ENCODE data around the gene FPR1. TPM values are rescaled to one million over a fixed set of nuclear protein-coding genes. Genes with fewer than 3 reads are reported as not detected.

FPR1 gene
- total and polyA plus RNA-seq, 2 of the 4 experiments (the other 2 are of a cell fraction) = not detected

DNA sequence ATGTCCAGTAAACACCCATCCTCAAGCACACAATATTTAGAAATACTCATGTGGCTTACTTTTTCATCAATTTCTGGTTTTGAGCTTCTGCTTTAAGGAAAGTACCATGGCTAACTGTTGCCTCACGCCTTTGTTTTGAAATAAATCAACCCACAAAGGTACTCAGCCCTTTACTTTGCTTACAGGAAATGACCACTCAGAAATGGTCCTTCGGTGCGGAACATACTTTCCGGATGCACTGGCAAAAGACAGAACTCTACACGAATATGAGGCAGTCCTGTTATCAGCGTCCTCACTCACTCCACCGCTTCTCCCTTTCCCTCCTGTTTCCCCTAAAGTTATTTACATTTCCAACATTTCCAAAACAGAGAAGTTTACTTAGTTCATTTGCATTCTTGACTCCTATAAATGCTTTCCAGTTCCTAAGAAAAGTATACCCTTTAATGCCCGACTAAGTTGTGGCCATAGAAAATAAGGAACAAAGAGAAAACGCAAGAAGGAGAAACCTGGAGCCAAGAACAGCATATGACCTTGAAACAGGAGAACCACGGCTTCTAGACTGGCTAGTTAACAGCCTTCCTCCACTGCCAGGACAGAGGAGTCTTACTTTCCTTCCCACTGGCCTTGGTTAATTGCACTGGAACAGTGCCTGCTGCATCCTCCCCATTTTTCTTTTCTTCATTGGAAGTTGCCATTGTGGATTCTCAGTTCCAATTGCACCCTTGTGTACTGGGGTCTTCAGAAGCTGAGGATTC lies 19.9 kb upstream of the FPR1 start:
- BruUV-seq (replicated peaks) = no TSS peak
- Histone ChIP-seq H4K91ac (ENCODE audit: insufficient read depth, low read depth, low read length) (no peak overlapping the region), H3K9me1 (ENCODE audit: insufficient read depth, low read length) (no peaks in the 10 kb centered on the region), H3K4me1 (ENCODE audit: control insufficient read depth, insufficient read depth, low read length) (no peaks in the 10 kb centered on the region), H3K23ac (ENCODE audit: low read depth, low read length) (no peak overlapping the region), H4K8ac (ENCODE audit: low read depth in 2 of 2, low read length in 2 of 2) (no peak overlapping the region), H3K4ac (ENCODE audit: low read depth, low read length) (no peak overlapping the region), H2BK120ac (ENCODE audit: low read depth, low read length) (no peak overlapping the region), H2BK5ac (ENCODE audit: low read depth, low read length, poor library complexity, severe bottlenecking) (no peak overlapping the region), H4K5ac (ENCODE audit: low read depth, low read length) (no peak overlapping the region), H3K4me3 (ENCODE audit: insufficient read depth, low read depth, low read length) (no peak overlapping the region), H3K9me3 (ENCODE audit: control insufficient read depth, insufficient read depth, low read length) (no peaks in the 10 kb centered on the region), H3K27ac (ENCODE audit: insufficient read depth, low read length) (no peak overlapping the region), H3K36me3 (ENCODE audit: control insufficient read depth, insufficient read depth, low read length) (no peaks in the 10 kb centered on the region), H3K18ac (ENCODE audit: low read depth, low read length) (no peak overlapping the region), H4K20me1 (ENCODE audit: insufficient read depth, low read length) (no peaks in the 10 kb centered on the region), H2AK9ac (replicated peaks; ENCODE audit: low read depth, low read length, poor library complexity) (no peak overlapping the region), H2BK15ac (ENCODE audit: low read depth, low read length) (no peak overlapping the region), H2BK20ac (ENCODE audit: low read depth, low read length) (no peak overlapping the region), H3K27me3 (ENCODE audit: control insufficient read depth, insufficient read depth, low read length) (no peaks in the 10 kb centered on the region), H3K79me1 (ENCODE audit: low read depth in 1 of 2, low read length in 2 of 2) (no peaks in the 10 kb centered on the region), H3K9ac (ENCODE audit: low read depth, low read length) (no peak overlapping the region), H2AFZ (replicated peaks; ENCODE audit: low read length, poor library complexity) (peak overlapping the region; percentile 23), H3K14ac (replicated peaks; ENCODE audit: low read depth, low read length) (no peak overlapping the region), H3K56ac (ENCODE audit: extremely low read depth, insufficient read depth, low read length) (no peak overlapping the region), H3K4me2 (ENCODE audit: low read depth, low read length) (no peak overlapping the region), H2AK5ac (ENCODE audit: low read depth, low read length) (no peak overlapping the region)
- 0% methylated on average over 1 of the region's 10 CpGs; no CpG with 5 or more reads in 1 of the 2 experiments for WGBS, 2 experiments (ENCODE audit: extremely low coverage in 2 of 2, insufficient read length in 1 of 2)
- POLR2A ChIA-PET (ENCODE audit: unreplicated experiment) = no interaction called here
- dilution Hi-C loops (cut with HindIII; ENCODE audit: low sequenced_read_pairs, unreplicated experiment) = no loop called here
- ATAC-seq (ENCODE audit: low read depth) = no peak
- in situ Hi-C loops (cut with MboI; ENCODE audit: low sequenced_read_pairs) = loop anchor here (10.0 kb wide), 1 partner anchor 107 kb away; no protein-coding TSS in a partner anchor
- intact Hi-C loops (cut with micrococcal nuclease) = no loop called here
- DNase-seq = no peak
- CTCF ChIA-PET = no interaction called here
- no peak for TF ChIP-seq NFE2L2 (IDR thresholded peaks at IDR 0.05; ENCODE audit: low read depth, low read length)
- no peak for TF ChIP-seq MAFK (IDR thresholded peaks at IDR 0.05; ENCODE audit: low read depth, low read length)
- TF ChIP-seq MXI1 (IDR thresholded peaks at IDR 0.05; ENCODE audit: borderline replicate concordance, low read depth, low read length) = no peak
- TF ChIP-seq, protein P1, sequence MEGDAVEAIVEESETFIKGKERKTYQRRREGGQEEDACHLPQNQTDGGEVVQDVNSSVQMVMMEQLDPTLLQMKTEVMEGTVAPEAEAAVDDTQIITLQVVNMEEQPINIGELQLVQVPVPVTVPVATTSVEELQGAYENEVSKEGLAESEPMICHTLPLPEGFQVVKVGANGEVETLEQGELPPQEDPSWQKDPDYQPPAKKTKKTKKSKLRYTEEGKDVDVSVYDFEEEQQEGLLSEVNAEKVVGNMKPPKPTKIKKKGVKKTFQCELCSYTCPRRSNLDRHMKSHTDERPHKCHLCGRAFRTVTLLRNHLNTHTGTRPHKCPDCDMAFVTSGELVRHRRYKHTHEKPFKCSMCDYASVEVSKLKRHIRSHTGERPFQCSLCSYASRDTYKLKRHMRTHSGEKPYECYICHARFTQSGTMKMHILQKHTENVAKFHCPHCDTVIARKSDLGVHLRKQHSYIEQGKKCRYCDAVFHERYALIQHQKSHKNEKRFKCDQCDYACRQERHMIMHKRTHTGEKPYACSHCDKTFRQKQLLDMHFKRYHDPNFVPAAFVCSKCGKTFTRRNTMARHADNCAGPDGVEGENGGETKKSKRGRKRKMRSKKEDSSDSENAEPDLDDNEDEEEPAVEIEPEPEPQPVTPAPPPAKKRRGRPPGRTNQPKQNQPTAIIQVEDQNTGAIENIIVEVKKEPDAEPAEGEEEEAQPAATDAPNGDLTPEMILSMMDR (conservative IDR thresholded peaks at IDR 0.05; ENCODE audit: low read depth, low read length) = no peak
- TF ChIP-seq, protein P2, sequence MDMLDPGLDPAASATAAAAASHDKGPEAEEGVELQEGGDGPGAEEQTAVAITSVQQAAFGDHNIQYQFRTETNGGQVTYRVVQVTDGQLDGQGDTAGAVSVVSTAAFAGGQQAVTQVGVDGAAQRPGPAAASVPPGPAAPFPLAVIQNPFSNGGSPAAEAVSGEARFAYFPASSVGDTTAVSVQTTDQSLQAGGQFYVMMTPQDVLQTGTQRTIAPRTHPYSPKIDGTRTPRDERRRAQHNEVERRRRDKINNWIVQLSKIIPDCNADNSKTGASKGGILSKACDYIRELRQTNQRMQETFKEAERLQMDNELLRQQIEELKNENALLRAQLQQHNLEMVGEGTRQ (IDR thresholded peaks at IDR 0.05; ENCODE audit: low read depth, low read length) = no peak
- no peak for TF ChIP-seq BHLHE40 (IDR thresholded peaks at IDR 0.05; ENCODE audit: low read depth, low read length)
- no peak for TF ChIP-seq SMC3 (IDR thresholded peaks at IDR 0.05; ENCODE audit: low read depth, low read length)
- no peak for TF ChIP-seq CEBPB (IDR thresholded peaks at IDR 0.05; ENCODE audit: low read depth, low read length)
- no peak for TF ChIP-seq FOS (IDR thresholded peaks at IDR 0.05; ENCODE audit: low read depth, low read length)
